ENCODE data around the gene KNL1.
"Not testable (repeated sequence)": the region's sequence is repeated elsewhere in the genome, so short reads cannot be mapped to it uniquely, and the experiment has no call there.

The KNL1 gene

GRCh38 chr15:40567111-40567510 is 26.9 kb upstream of the KNL1 start:
- peak; percentile 29 for TF ChIP-seq CTCF (IDR thresholded peaks at IDR 0.05; ENCODE audit: low read depth, low read length)
- peak; percentile 22 to 25 for DNase-seq (ENCODE audit: low read depth in 2 of 2)
- H3K4me3 ChIP-seq (replicated peaks in 1 of 2; ENCODE audit: low read depth in 2 of 2, low read length in 2 of 2) = no peak overlapping the region

- DNase-seq (ENCODE audit: low read depth in 2 of 2) = peak; percentile 88 to 92
- peak within 1 kb of the TSS; percentile 90 to 93 for H3K4me3 ChIP-seq (replicated peaks in 1 of 2; ENCODE audit: low read depth in 2 of 2, low read length in 2 of 2)
- TF ChIP-seq CTCF (IDR thresholded peaks at IDR 0.05; ENCODE audit: low read depth, low read length) = no peak
Measured at GRCh38 chr15:40569129-40569953, 24.7 kb upstream of the KNL1 start, which contains the start of gene RPUSD2. Gene RPUSD2 (plus strand): TSS chr15:40569299. CDS start chr15:40569338, 39 bp downstream.

GRCh38 chr15:40575113-40575512 is 18.9 kb upstream of the KNL1 start:
- no peak overlapping the region for H3K4me3 ChIP-seq (replicated peaks in 1 of 2; ENCODE audit: low read depth in 2 of 2, low read length in 2 of 2)

GRCh38 chr15:40576914-40577313 is 17.1 kb upstream of the KNL1 start:
- not testable (repeated sequence) for H3K4me3 ChIP-seq (replicated peaks in 1 of 2; ENCODE audit: low read depth in 2 of 2, low read length in 2 of 2); DNase-seq (ENCODE audit: low read depth in 2 of 2)

More at GRCh38 chr15:40575113-40575512, 18.9 kb upstream of the KNL1 start:
- no peak for DNase-seq (ENCODE audit: low read depth in 2 of 2)
- TF ChIP-seq CTCF (IDR thresholded peaks at IDR 0.05; ENCODE audit: low read depth, low read length) = no peak

GRCh38 chr15:40578892-40579291 is 15.2 kb upstream of the KNL1 start:
- DNase-seq (ENCODE audit: low read depth in 2 of 2) = no peak
- no peak overlapping the region for H3K4me3 ChIP-seq (replicated peaks in 1 of 2; ENCODE audit: low read depth in 2 of 2, low read length in 2 of 2)
- no peak for TF ChIP-seq CTCF (IDR thresholded peaks at IDR 0.05; ENCODE audit: low read depth, low read length)

GRCh38 chr15:40581796-40582195 is 12.3 kb upstream of the KNL1 start:
- not testable (repeated sequence) for DNase-seq (ENCODE audit: low read depth in 2 of 2); H3K4me3 ChIP-seq (replicated peaks in 1 of 2; ENCODE audit: low read depth in 2 of 2, low read length in 2 of 2)

GRCh38 chr15:40582726-40583246 is 11.3 kb upstream of the KNL1 start:
- peak overlapping the region in 1 of 2 donors; percentile 21 for H3K4me3 ChIP-seq (replicated peaks in 1 of 2; ENCODE audit: low read depth in 2 of 2, low read length in 2 of 2)
- TF ChIP-seq CTCF (IDR thresholded peaks at IDR 0.05; ENCODE audit: low read depth, low read length) = no peak
- DNase-seq (ENCODE audit: low read depth in 2 of 2) = peak in 1 of 2 donors; percentile 60

Measured in cardiac fibroblast (primary cell).